Adrenal gland (tissue), 12 donors: Measurements from ENCODE around the gene RNFT2. TPM values are rescaled to one million over a fixed set of nuclear protein-coding genes. Genes with fewer than 3 reads are reported as not detected.
A peak's percentile ranks its signal among the peaks of the same experiment; 100 is the strongest.

Experiments used
- DNase-seq, 7 donors: peaks; one replicate each; pipeline ENCODE4 v3.0.0-alpha.2; 2019 to 2020
- H3K27ac ChIP-seq, 5 donors: fragments of 200-600 bp; sonication (generic) in 4 of 5; 1 replicate in 3 of 5; 2 replicates in 2 of 5; pipeline versions ENCODE4 v1.5.1 to v1.8.0; 2016 to 2020; ENCODE audit warnings: mild to moderate bottlenecking in 1 of 5
- H3K27me3 ChIP-seq: fragments of 200-600 bp; 2 replicates; pipeline ENCODE4 v1.8.0; 2021
- H3K36me3 ChIP-seq, 2 donors: fragments of 200-600 bp; replicated peaks in 1 of 2; 1 replicate in 1 of 2; 2 replicates in 1 of 2; pipeline versions ENCODE4 v1.5.1 to v1.8.0; 2018 to 2022
- H3K4me1 ChIP-seq, 2 donors: fragments of 200-600 bp; replicated peaks in 1 of 2; 1 replicate in 1 of 2; 2 replicates in 1 of 2; pipeline versions ENCODE4 v1.5.1 to v1.8.0; 2018 to 2021
- H3K4me3 ChIP-seq, 4 donors: fragments of 200-600 bp; sonication (generic) in 3 of 4; one replicate each; pipeline ENCODE4 v1.5.1; 2016 to 2018
- H3K9me3 ChIP-seq, 3 donors: fragments of 200-600 bp; sonication (generic) in 1 of 3; replicated peaks in 1 of 3; 1 replicate in 2 of 3; 2 replicates in 1 of 3; pipeline versions ENCODE4 v1.5.1 to v1.8.0; 2016 to 2021
- POLR2A ChIP-seq, 2 donors: fragments of 450-650 bp; IDR thresholded peaks; one replicate each; pipeline ENCODE4 v1.6.1; 2017; ENCODE audit warnings: antibody characterized with exemption in 2 of 2, mild to moderate bottlenecking in 2 of 2, moderate library complexity in 1 of 2
- WGBS, 4 donors: extraction: QIAGEN DNeasy Blood & Tissue Kit in 2 of 4; methylation state at CpG; one replicate each; pipeline versions ENCODE4 v1.1.5 to v1.1.7; 2013 to 2017; 5-methylcytosine and 5-hydroxymethylcytosine counted together
- intact Hi-C, 2 donors: fragments of 100-400 bp; cut with DNase I; formaldehyde crosslinking; loops; one replicate each; pipeline versions ENCODE4 v1.14.1 to v1.15.0; 2022 to 2023
- polyA plus RNA-seq, 3 donors: library from polyadenylated mRNA; stranded (reverse); fragments of 200-250 nt in 2 of 3; fragments of 350-450 nt in 1 of 3; fragmentation: Illumina TruSeq in 1 of 3; extraction: RNeasy Lipid Tissue Mini Kit (QIAGEN cat#74804) in 1 of 3; gene quantifications; one replicate each; pipeline ENCODE4 v1.2.3, GENCODE V29; 2013 to 2014
- total RNA-seq, 9 donors: library from RNA; depleted of rRNA in 4 of 9; stranded (reverse); fragments of >200 nt in 4 of 9; fragments of 120-200 nt in 1 of 9; fragmentation: NEBNext Ultra II Directional in 1 of 9; extraction: Animal tissue kit (Norgen Biotek cat#: 25700) in 1 of 9; gene quantifications; one replicate each; pipeline versions ENCODE4 v1.1.0 to v1.2.4, GENCODE V29; 2013 to 2023
- TF ChIP-seq, protein P1 (sequence below), 6 experiments: fragments of 450-650 bp in 4 of 6; fragments of 200-600 bp in 2 of 6; sonication (generic) in 1 of 6; IDR thresholded peaks; 1 replicate in 5 of 6; 2 replicates in 1 of 6; pipeline versions ENCODE4 v1.5.1 to v1.8.0; 2016 to 2021; ENCODE audit warnings: antibody characterized with exemption in 6 of 6, mild to moderate bottlenecking in 2 of 6, moderate library complexity in 1 of 6
- donor health status: healthy with polysubstance abuse.
- donor health status: Bipolar disorder and iron deficiency.
- donor health status: DM: yes; HTN: yes; CAD: no.
- donor health status: DM: no; HTN: no; CAD: no.
- donor health status: DM: no; HTN: no; CAD: no.
- donor health status: DM: yes; HTN: yes; CAD: no.

Gene RNFT2
- total and polyA plus RNA-seq, 12 donors, result 2.8 to 11.4 (median 5.8) TPM

DNA sequence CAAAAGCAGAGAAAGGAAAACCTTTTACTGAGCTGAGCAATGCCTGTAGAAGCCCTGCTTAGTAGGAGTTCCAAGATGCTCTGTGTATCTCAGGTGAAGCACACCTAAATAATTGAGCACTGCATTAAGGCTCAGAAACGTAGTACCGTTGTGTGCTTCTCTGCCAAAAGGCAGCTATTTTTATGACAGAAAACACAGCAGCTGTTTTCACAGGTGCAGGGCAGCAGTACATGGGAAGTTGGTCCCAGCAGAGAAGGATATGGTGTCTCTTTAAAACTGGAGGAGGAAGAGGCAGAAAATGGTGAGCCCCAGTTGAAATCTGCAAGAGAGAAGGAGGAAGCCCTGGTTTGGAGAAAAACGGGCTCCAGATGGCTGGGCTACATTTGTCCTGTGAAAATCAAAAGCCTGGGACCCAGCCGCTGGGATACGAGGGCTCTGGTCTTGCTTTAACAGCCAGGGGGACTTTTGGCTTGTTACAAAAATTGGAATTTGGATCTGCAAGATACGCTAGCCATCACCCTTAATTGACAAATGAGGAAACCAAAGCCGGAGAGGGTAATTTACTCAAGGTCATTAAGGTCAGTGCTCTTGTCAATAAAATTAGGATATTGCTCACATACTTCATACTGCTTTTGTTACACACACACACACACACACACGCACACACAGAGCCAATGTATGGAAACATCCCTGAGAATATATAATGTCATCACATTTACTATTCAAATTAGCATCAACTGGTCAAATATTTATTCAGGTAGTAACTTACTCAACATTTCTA is 27.6 kb upstream of the RNFT2 start:
- peak in 1 of 7 donors; percentile 29 for DNase-seq
- intact Hi-C loops, result no loop called here
- TF ChIP-seq, protein P1, sequence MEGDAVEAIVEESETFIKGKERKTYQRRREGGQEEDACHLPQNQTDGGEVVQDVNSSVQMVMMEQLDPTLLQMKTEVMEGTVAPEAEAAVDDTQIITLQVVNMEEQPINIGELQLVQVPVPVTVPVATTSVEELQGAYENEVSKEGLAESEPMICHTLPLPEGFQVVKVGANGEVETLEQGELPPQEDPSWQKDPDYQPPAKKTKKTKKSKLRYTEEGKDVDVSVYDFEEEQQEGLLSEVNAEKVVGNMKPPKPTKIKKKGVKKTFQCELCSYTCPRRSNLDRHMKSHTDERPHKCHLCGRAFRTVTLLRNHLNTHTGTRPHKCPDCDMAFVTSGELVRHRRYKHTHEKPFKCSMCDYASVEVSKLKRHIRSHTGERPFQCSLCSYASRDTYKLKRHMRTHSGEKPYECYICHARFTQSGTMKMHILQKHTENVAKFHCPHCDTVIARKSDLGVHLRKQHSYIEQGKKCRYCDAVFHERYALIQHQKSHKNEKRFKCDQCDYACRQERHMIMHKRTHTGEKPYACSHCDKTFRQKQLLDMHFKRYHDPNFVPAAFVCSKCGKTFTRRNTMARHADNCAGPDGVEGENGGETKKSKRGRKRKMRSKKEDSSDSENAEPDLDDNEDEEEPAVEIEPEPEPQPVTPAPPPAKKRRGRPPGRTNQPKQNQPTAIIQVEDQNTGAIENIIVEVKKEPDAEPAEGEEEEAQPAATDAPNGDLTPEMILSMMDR (IDR thresholded peaks at IDR 0.05), result no peak
- no peak for TF ChIP-seq POLR2A (IDR thresholded peaks at IDR 0.05)

DNA sequence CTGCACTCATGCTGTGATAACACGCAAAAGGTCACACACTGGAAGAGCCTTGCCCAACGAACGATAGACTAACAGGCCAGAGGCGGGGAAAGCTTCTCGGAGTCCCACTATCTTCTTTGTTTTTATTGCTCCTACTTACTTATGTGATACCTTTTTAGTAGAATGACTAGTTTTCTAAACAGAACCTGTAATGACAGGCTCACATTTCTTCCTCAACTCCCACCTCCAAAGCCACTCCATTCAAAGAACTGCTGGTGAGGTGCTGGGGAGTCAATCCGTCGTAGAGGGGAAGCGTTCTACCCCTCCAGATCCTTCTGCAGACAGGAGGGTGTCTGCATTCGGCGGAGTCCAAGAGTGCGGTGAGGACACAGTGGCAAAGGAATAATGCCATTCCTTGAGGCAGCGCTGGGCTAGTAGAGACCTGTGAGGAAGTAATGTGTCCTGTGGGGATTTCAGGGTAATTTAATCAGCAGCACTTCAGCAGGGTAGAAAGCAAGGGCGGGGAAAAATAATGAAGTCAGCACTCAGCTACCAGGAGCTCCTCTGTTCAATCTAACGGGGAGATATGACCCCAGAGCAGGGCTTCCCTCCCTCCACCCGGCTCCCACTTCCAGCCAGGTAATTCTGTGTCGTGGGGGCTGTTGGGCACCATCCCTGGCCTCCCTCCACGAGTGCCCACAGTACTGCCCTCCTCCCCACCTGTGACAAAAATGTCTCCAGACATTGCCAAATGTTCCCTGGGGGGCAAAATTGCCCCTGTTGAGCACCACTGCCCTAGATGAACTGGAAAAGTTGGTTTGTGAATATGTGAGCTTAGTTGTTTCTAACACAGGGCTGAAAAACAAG is 25.4 kb upstream of the RNFT2 start:
- Histone ChIP-seq H3K4me1 (peaks cover 6 to 12% of the 10 kb centered on the region in 2 donors), H3K9me3 (no peaks in the 10 kb centered on the region), H3K36me3 (peaks cover 0 to 24% of the 10 kb centered on the region in 2 donors), H3K27me3 (no peaks in the 10 kb centered on the region), H3K27ac (no peak overlapping the region), H3K4me3 (no peak overlapping the region)
- intact Hi-C loops, result no loop called here
- WGBS, 4 donors, result 88 to 92% (median 90%) methylated on average over 17 of the region's 17 CpGs
- peak in 1 of 7 donors; percentile 37 for DNase-seq
- TF ChIP-seq, protein P1 (IDR thresholded peaks at IDR 0.05), result no peak
- TF ChIP-seq POLR2A (IDR thresholded peaks at IDR 0.05), result no peak

More for the DNA sequence above, 27.6 kb upstream of the RNFT2 start:
- 41 to 50% (median 50%) methylated on average over 8 of the region's 8 CpGs for WGBS, 4 donors
- Histone ChIP-seq H3K9me3 (no peaks in the 10 kb centered on the region), H3K36me3 (peaks cover 0 to 4% of the 10 kb centered on the region in 2 donors), H3K4me3 (no peak overlapping the region), H3K27ac (no peak overlapping the region), H3K27me3 (no peaks in the 10 kb centered on the region), H3K4me1 (peaks cover 6 to 12% of the 10 kb centered on the region in 2 donors)

DNA sequence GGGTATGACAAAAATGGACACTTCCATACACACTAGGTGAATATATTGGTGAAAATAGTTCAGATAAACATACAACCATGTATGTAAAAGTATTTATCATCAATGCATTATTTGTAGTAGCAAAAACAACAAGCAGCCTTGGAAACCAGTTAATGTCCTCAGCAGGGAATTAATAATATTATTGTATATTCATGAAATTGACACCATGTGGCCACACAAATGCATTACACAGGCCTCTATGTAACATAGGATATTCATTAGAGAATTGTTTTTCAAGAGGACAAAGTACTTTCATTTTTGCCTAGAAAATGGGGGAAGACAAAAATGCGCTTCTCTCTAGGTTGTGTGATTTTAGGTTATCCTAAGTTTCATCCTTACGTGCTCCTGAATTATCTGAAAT is 24.6 kb upstream of the RNFT2 start:
- Histone ChIP-seq H3K9me3 (no peaks in the 10 kb centered on the region), H3K27me3 (no peaks in the 10 kb centered on the region), H3K27ac (no peak overlapping the region), H3K36me3 (peaks cover 0 to 24% of the 10 kb centered on the region in 2 donors), H3K4me1 (peaks cover 8 to 18% of the 10 kb centered on the region in 2 donors), H3K4me3 (no peak overlapping the region)
- TF ChIP-seq POLR2A (IDR thresholded peaks at IDR 0.05), result no peak
- TF ChIP-seq, protein P1 (IDR thresholded peaks at IDR 0.05), result no peak
- intact Hi-C loops, result no loop called here
- 90 to 100% (median 97%) methylated on average over 2 of the region's 2 CpGs for WGBS, 4 donors
- DNase-seq, result no peak

DNA sequence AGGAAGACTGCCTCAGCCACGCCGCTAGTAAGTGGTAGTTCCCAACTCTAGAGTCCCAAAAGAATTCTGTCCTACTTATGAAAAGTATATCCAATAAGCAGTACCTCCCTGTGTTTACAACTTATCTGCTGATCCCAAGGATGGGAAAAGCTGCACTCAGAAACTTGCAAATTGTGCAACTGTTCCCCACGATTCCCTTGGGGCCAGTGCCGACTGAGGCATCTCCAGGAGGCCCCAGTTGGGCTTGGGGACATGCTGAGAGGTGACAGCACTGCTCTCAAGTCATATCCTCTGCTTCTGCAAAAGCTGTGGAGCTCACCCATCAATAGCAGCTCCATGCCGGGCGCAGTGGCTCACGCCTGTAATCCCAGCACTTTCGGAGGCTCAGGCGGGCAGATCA is 23.9 kb upstream of the RNFT2 start:
- no peak overlapping the region for H3K4me3 ChIP-seq
- H3K27me3 ChIP-seq, result no peaks in the 10 kb centered on the region
- intact Hi-C loops, result no loop called here
- no peak overlapping the region for H3K27ac ChIP-seq
- peaks cover 6 to 19% of the 10 kb centered on the region in 2 donors for H3K4me1 ChIP-seq
- WGBS, 4 donors, result 66 to 81% (median 73%) methylated on average over 6 to 9 of the region's 9 CpGs
- TF ChIP-seq, protein P1 (IDR thresholded peaks at IDR 0.05), result no peak
- no peak for TF ChIP-seq POLR2A (IDR thresholded peaks at IDR 0.05)
- peaks cover 0 to 24% of the 10 kb centered on the region in 2 donors for H3K36me3 ChIP-seq
- H3K9me3 ChIP-seq, result no peaks in the 10 kb centered on the region
- DNase-seq, result peak in 1 of 7 donors; percentile 49
